Karpas-422 (cell line): ENCODE results near the gene OR6N2. TPM values are rescaled to one million over a fixed set of nuclear protein-coding genes. Genes with fewer than 3 reads are reported as not detected.

Experiments
- DNase-seq: peaks from one replicate; pipeline ENCODE4 v3.0.0-alpha.2; 2015
- H2AFZ ChIP-seq: fragments of 200-600 bp; sonication (generic); 2 replicates; pipeline ENCODE4 v1.6.1; 2014; ENCODE audit warnings: antibody characterized with exemption, low read length, mixed read lengths
- H3K27ac ChIP-seq: fragments of 200-600 bp; sonication (generic); 2 replicates; pipeline ENCODE4 v1.5.1; 2014; ENCODE audit warnings: mild to moderate bottlenecking, low read length, moderate library complexity
- H3K27me3 ChIP-seq: fragments of 200-600 bp; sonication (generic); 2 replicates; pipeline ENCODE4 v1.6.1; 2014; ENCODE audit warnings: low read length, mixed read lengths
- H3K36me3 ChIP-seq: fragments of 200-600 bp; sonication (generic); 2 replicates; pipeline ENCODE4 v1.6.1; 2014; ENCODE audit warnings: low read length, mixed read lengths; ENCODE audit not compliant: insufficient read depth
- H3K4me1 ChIP-seq: fragments of 200-600 bp; sonication (generic); 2 replicates; pipeline ENCODE4 v1.6.1; 2014; ENCODE audit warnings: mild to moderate bottlenecking, low read length, mixed read lengths
- H3K4me2 ChIP-seq: fragments of 200-600 bp; sonication (generic); 2 replicates; pipeline ENCODE4 v1.6.1; 2014; ENCODE audit warnings: low read length, low read depth, mild to moderate bottlenecking; ENCODE audit not compliant: poor library complexity, severe bottlenecking
- H3K4me3 ChIP-seq: fragments of 200-600 bp; sonication (generic); 2 replicates; pipeline ENCODE4 v1.5.1; 2014; ENCODE audit warnings: mild to moderate bottlenecking, antibody characterized with exemption, low read length, mixed read lengths
- H3K79me2 ChIP-seq: fragments of 200-600 bp; sonication (generic); 2 replicates; pipeline ENCODE4 v1.6.1; 2014; ENCODE audit warnings: mild to moderate bottlenecking, low read length, mixed read lengths
- H3K9ac ChIP-seq: fragments of 200-600 bp; sonication (generic); 2 replicates; pipeline ENCODE4 v1.6.0; 2014; ENCODE audit warnings: low read length
- H3K9me2 ChIP-seq: fragments of 200-600 bp; sonication (generic), shearing (Covaris generic); replicated peaks from 2 replicates; pipeline ENCODE4 v1.6.0; 2014; ENCODE audit warnings: mild to moderate bottlenecking, low read length, moderate library complexity; ENCODE audit not compliant: insufficient read depth
- H3K9me3 ChIP-seq: fragments of 300-700, 200-600 bp; sonication (generic); 2 replicates; pipeline ENCODE4 v1.6.1; 2014; ENCODE audit warnings: low read length, mixed read lengths
- H4K20me1 ChIP-seq: fragments of 200-600 bp; sonication (generic); 2 replicates; pipeline ENCODE4 v1.6.1; 2014; ENCODE audit warnings: mild to moderate bottlenecking, antibody characterized with exemption, low read length, low read depth; ENCODE audit not compliant: insufficient read depth
- total RNA-seq: library from RNA; depleted of rRNA; stranded (reverse); fragments of >200 nt; shearing (Covaris generic); gene quantifications from 2 replicates; pipeline ENCODE4 v1.2.3, GENCODE V29; 2014; ENCODE audit warnings: low replicate concordance; rRNA removed

OR6N2 gene
- total RNA-seq: not detected in 2 replicates

DNA sequence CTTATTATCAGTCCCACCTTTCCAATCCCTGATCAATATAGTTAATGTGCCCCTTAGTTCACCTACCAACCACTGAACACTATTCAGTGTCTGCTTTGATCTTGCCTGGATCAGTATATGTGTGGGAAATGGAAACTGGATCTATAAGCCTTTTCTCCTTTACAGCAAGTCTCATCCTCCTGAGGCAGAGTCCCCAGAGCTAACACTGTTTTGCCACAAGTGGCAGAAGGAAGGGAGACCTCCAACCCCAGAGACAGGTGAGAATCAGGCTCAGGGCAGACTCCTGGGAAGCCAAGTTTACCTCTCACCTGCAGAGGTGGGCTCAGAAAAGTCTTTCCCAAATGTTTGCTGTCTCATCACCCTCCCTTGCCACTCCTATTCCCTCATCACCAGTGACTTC is at the start of gene OR6N2:
TSS of gene OR6N2 (minus strand) at position 101 of the 400 bp plus-strand sequence. CDS start 3,569 bp downstream, outside the sequence.
- Histone ChIP-seq H3K27ac (no peak within 1 kb of the TSS), H3K9me2 (no peaks in the 10 kb centered on the region), H3K4me3 (no peak within 1 kb of the TSS), H4K20me1 (no peaks in the 10 kb centered on the region), H3K4me1 (no peaks in the 10 kb centered on the region), H3K9ac (no peak within 1 kb of the TSS), H3K36me3 (no peaks in the 10 kb centered on the region), H3K27me3 (no peaks in the 10 kb centered on the region), H3K79me2 (no peaks in the 10 kb centered on the region), H3K9me3 (no peaks in the 10 kb centered on the region), H3K4me2 (no peak within 1 kb of the TSS), H2AFZ (no peak within 1 kb of the TSS)
- DNase-seq: no peak

DNA sequence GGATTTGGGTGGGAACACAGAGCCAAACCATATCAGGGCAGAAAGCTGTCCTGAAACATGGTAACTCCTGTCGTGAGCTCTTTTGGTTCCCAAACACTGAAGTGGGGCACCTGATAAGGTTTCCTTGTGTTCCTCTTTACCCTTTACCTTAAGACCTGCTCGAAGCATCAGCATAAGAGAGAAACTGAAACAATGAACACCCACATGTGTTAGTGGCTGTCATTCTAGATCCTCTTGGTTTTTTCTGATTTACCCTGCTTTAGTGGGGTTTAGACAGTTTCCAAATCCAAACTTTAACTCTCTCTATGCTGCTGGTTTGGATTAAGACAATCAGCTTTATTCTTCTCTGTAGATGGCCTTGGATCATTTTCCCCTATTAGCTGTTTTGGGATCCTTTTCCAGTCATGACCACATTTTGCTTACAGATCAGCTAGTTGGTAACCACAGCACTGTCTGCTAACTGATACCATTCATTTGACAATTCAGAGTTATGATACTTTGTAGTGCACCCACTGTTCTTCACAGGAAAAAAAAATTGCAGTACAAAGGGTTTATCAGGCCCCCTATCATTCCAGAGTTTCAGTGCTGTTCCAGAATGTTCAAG is 49.2 kb upstream of the OR6N2 start:
- Histone ChIP-seq H3K9me2 (no peaks in the 10 kb centered on the region), H3K4me2 (no peak overlapping the region), H3K27ac (no peak overlapping the region), H3K27me3 (no peaks in the 10 kb centered on the region), H4K20me1 (no peaks in the 10 kb centered on the region), H2AFZ (no peak overlapping the region), H3K79me2 (no peaks in the 10 kb centered on the region), H3K4me1 (peaks cover 6% of the 10 kb centered on the region; the same call in 1 of the 2 replicates), H3K36me3 (no peaks in the 10 kb centered on the region), H3K9me3 (no peaks in the 10 kb centered on the region), H3K4me3 (no peak overlapping the region), H3K9ac (no peak overlapping the region)
- no peak for DNase-seq

DNA sequence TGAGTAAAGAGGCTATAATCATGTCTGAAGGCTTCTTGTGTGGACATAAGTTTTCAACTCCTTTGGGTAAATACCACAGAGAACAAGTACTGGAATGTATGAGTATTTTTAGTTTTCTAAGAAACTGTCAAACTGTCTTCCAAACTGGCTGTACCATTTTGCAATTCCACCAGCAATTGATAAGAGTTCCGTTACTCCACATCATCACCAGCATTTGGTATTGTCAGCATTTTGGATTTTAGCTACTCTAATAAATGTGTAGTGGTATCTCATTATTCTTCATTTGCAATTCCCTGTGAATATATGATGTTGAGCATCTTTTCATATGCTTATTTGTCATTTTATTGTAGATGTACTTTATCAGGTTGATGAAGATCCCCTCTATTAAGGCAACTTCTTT is 40.7 kb upstream of the OR6N2 start:
- Histone ChIP-seq H3K9me3 (no peaks in the 10 kb centered on the region), H3K79me2 (no peaks in the 10 kb centered on the region), H2AFZ (no peak overlapping the region), H3K27ac (no peak overlapping the region), H3K27me3 (no peaks in the 10 kb centered on the region), H3K9ac (no peak overlapping the region), H3K4me1 (no peaks in the 10 kb centered on the region), H3K4me3 (no peak overlapping the region), H3K4me2 (no peak overlapping the region), H3K36me3 (no peaks in the 10 kb centered on the region), H3K9me2 (no peaks in the 10 kb centered on the region), H4K20me1 (no peaks in the 10 kb centered on the region)
- no peak for DNase-seq

DNA sequence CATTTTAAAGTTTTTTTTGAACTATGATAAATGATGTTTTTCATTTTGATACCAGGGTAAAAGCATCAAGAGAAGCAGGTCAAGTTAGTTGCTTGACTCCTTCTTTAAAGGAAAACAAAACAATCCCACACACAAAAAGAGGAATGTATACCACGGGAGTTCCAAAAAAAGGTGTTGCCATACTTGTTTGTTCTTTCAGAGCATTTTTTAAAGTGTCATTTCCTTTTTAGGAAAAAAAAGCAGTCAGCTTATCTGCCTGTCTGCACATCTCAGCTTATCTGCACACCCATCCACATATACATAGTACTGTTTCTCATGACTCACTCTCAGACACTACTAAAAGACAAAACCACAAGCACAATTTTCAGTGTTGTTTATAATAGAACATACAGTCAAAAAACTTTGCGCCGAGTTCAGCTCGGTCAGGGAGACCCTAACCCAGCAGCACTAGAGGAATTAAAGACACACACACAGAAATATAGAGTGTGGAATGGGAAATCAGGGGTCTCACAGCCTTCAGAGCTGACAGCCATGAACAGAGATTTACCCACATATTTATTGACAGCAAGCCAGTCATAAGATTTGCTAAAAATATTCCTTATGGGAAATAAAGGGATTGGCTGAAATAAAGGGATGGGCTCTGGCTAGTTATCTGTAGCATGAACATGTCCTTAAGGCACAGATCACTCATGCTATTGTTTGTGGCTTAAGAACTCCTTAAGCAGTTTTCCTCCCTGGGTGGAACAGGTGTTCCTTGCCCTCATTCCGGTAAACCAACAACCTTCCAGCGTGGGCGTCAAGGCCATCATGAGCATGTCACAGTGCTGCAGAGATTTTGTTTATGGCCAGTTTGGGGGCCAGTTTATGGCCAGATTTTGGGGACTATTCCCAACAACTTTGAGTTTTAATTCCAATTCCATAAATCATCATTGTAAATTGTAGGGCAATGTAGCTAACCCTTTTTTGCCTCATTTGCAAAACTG is 38.7 kb upstream of the OR6N2 start:
- no peaks in the 10 kb centered on the region for H3K4me1 ChIP-seq
- H3K9ac ChIP-seq: no peak overlapping the region
- no peaks in the 10 kb centered on the region for H3K79me2 ChIP-seq
- H3K27ac ChIP-seq: no peak overlapping the region
- no peak for DNase-seq
- no peaks in the 10 kb centered on the region for H3K27me3 ChIP-seq
- H3K4me3 ChIP-seq: no peak overlapping the region
- no peaks in the 10 kb centered on the region for H3K9me3 ChIP-seq
- H2AFZ ChIP-seq: no peak overlapping the region
- H3K4me2 ChIP-seq: no peak overlapping the region
- H3K36me3 ChIP-seq: no peaks in the 10 kb centered on the region
- H4K20me1 ChIP-seq: no peaks in the 10 kb centered on the region
- no peaks in the 10 kb centered on the region for H3K9me2 ChIP-seq

- Histone ChIP-seq H3K4me1 (no peaks in the 10 kb centered on the region), H3K27me3 (no peaks in the 10 kb centered on the region), H3K9me2 (no peaks in the 10 kb centered on the region), H3K27ac (no peak overlapping the region), H2AFZ (no peak overlapping the region), H3K36me3 (no peaks in the 10 kb centered on the region), H3K9me3 (no peaks in the 10 kb centered on the region), H3K4me2 (no peak overlapping the region), H3K79me2 (no peaks in the 10 kb centered on the region), H3K9ac (no peak overlapping the region), H4K20me1 (no peaks in the 10 kb centered on the region), H3K4me3 (no peak overlapping the region)
- no peak for DNase-seq
Measured at GRCh38 chr1:158818975-158819431, 38.0 kb upstream of the OR6N2 start.

GRCh38 chr1:158818560-158818959 is 37.6 kb upstream of the OR6N2 start:
- H3K79me2 ChIP-seq: no peaks in the 10 kb centered on the region
- H3K27me3 ChIP-seq: no peaks in the 10 kb centered on the region
- H3K9me2 ChIP-seq: no peaks in the 10 kb centered on the region
- H3K36me3 ChIP-seq: no peaks in the 10 kb centered on the region
- H3K4me2 ChIP-seq: no peak overlapping the region
- no peak overlapping the region for H3K4me3 ChIP-seq
- no peak overlapping the region for H2AFZ ChIP-seq
- H3K4me1 ChIP-seq: no peaks in the 10 kb centered on the region
- DNase-seq: no peak
- no peaks in the 10 kb centered on the region for H3K9me3 ChIP-seq
- H3K9ac ChIP-seq: no peak overlapping the region
- H4K20me1 ChIP-seq: no peaks in the 10 kb centered on the region
- H3K27ac ChIP-seq: no peak overlapping the region

DNA sequence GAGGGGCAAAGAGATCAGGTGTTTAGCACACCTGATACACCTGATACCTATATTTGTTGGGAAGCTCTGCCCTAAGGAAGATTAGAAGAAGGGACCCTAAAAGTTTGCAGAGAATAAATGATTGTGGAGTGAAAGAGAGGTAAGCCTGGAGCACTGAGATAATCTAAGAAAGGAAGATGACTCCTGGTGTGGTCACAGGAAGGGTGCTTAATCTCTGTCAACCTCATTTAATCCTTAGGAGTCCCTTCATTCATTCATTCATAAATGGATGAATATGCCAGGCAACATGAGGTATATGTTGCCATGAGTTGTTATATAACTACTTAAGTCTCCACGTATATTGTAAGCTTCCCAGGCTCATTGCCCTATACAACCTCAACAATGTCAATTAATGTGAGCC is 34.0 kb upstream of the OR6N2 start:
- H3K27me3 ChIP-seq: no peaks in the 10 kb centered on the region
- H3K36me3 ChIP-seq: no peaks in the 10 kb centered on the region
- no peak overlapping the region for H3K4me3 ChIP-seq
- no peak overlapping the region for H3K9ac ChIP-seq
- DNase-seq: no peak
- no peaks in the 10 kb centered on the region for H3K4me1 ChIP-seq
- no peak overlapping the region for H2AFZ ChIP-seq
- no peaks in the 10 kb centered on the region for H3K9me2 ChIP-seq
- H3K79me2 ChIP-seq: no peaks in the 10 kb centered on the region
- H3K9me3 ChIP-seq: no peaks in the 10 kb centered on the region
- H3K27ac ChIP-seq: no peak overlapping the region
- no peak overlapping the region for H3K4me2 ChIP-seq
- no peaks in the 10 kb centered on the region for H4K20me1 ChIP-seq

DNA sequence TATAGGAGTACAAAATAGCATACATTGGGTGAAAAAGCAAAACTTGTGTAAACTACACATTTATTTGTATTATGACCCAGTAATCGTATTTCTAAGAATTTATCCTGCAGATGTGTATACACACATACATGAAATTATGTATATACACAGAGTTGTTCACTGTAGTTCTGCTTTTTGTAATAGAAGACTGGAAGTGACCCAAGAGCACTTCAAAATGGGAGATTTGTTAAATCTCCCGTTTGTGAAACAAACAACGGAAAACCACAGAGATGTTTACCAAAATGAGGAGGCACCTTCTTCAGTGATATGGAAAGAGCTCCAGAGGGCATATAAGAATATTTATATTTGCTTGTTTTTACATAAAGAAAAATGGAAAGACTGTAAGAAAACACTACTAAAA is 32.2 kb upstream of the OR6N2 start:
- Histone ChIP-seq H3K4me1 (no peaks in the 10 kb centered on the region), H3K27me3 (no peaks in the 10 kb centered on the region), H3K79me2 (no peaks in the 10 kb centered on the region), H3K9me2 (no peaks in the 10 kb centered on the region), H4K20me1 (no peaks in the 10 kb centered on the region), H3K36me3 (no peaks in the 10 kb centered on the region), H3K4me2 (no peak overlapping the region), H3K27ac (no peak overlapping the region), H3K4me3 (no peak overlapping the region), H3K9ac (no peak overlapping the region), H3K9me3 (no peaks in the 10 kb centered on the region), H2AFZ (no peak overlapping the region)
- DNase-seq: no peak
